ENCODE measurements around the gene PRKAG2. TPM values are rescaled to one million over a fixed set of nuclear protein-coding genes. Genes with fewer than 3 reads are reported as not detected.

PRKAG2 gene
- total RNA-seq, 2 donors from 2014 or later: 41.3 to 51.8 TPM

GRCh38 chr7:151812967-151813366, 63.9 kb downstream of the PRKAG2 start:
- peak overlapping the region; percentile 47 for H3K27ac Mint-ChIP-seq
- H3K4me1 Mint-ChIP-seq: peaks cover 27% of the 10 kb centered on the region
- H3K9me3 ChIP-seq (ENCODE audit: control insufficient read depth, low read length, poor library complexity, severe bottlenecking): no peaks in the 10 kb centered on the region
- DNase-seq (no peak), ATAC-seq (no peak)
- H3K36me3 Mint-ChIP-seq (ENCODE audit: low read depth): no peaks in the 10 kb centered on the region
- H3K27me3 Mint-ChIP-seq: no peaks in the 10 kb centered on the region
- no peak overlapping the region for H3K4me3 Mint-ChIP-seq

- DNase-seq (no peak), ATAC-seq (no peak)
- Mint-ChIP-seq H3K4me3 (no peak overlapping the region), H3K27ac (no peak overlapping the region), H3K27me3 (no peaks in the 10 kb centered on the region), H3K4me1 (peaks cover 24% of the 10 kb centered on the region), H3K36me3 (ENCODE audit: low read depth) (no peaks in the 10 kb centered on the region)
- no peaks in the 10 kb centered on the region for H3K9me3 ChIP-seq (ENCODE audit: control insufficient read depth, low read length, poor library complexity, severe bottlenecking)
These were observed 66.3 kb downstream of the PRKAG2 start for GRCh38 chr7:151810441-151811232.

GRCh38 chr7:151809864-151810170, 67.1 kb downstream of the PRKAG2 start:
- DNase-seq: no peak
- peaks cover 19% of the 10 kb centered on the region for H3K4me1 Mint-ChIP-seq
- H3K4me3 Mint-ChIP-seq: no peak overlapping the region

GRCh38 chr7:151809146-151809863, 67.6 kb downstream of the PRKAG2 start:
- Mint-ChIP-seq H3K27ac (no peak overlapping the region), H3K4me3 (no peak overlapping the region), H3K27me3 (no peaks in the 10 kb centered on the region), H3K36me3 (ENCODE audit: low read depth) (peaks cover 2% of the 10 kb centered on the region), H3K4me1 (peaks cover 19% of the 10 kb centered on the region)
- DNase-seq (no peak), ATAC-seq (no peak)
- H3K9me3 ChIP-seq (ENCODE audit: control insufficient read depth, low read length, poor library complexity, severe bottlenecking): no peaks in the 10 kb centered on the region

More at GRCh38 chr7:151809864-151810170, 67.1 kb downstream of the PRKAG2 start:
- Mint-ChIP-seq H3K27ac (no peak overlapping the region), H3K27me3 (no peaks in the 10 kb centered on the region), H3K36me3 (ENCODE audit: low read depth) (peaks cover 2% of the 10 kb centered on the region)
- ATAC-seq: no peak
- H3K9me3 ChIP-seq (ENCODE audit: control insufficient read depth, low read length, poor library complexity, severe bottlenecking): no peaks in the 10 kb centered on the region

- Mint-ChIP-seq H3K27me3 (no peaks in the 10 kb centered on the region), H3K27ac (peak overlapping the region; percentile 39), H3K4me1 (peaks cover 13% of the 10 kb centered on the region), H3K36me3 (ENCODE audit: low read depth) (peaks cover 2% of the 10 kb centered on the region), H3K4me3 (no peak overlapping the region)
- no peaks in the 10 kb centered on the region for H3K9me3 ChIP-seq (ENCODE audit: control insufficient read depth, low read length, poor library complexity, severe bottlenecking)
- ATAC-seq (no peak), DNase-seq (no peak)
These were observed 68.3 kb downstream of the PRKAG2 start for GRCh38 chr7:151808400-151809145.

GRCh38 chr7:151807846-151808245, 69.1 kb downstream of the PRKAG2 start:
- Mint-ChIP-seq H3K4me1 (peaks cover 10% of the 10 kb centered on the region), H3K27ac (peak overlapping the region; percentile 39), H3K4me3 (no peak overlapping the region), H3K36me3 (ENCODE audit: low read depth) (peaks cover 2% of the 10 kb centered on the region), H3K27me3 (no peaks in the 10 kb centered on the region)
- no peak for DNase-seq
- ATAC-seq: no peak
- H3K9me3 ChIP-seq (ENCODE audit: control insufficient read depth, low read length, poor library complexity, severe bottlenecking): no peaks in the 10 kb centered on the region

- Mint-ChIP-seq H3K27me3 (no peaks in the 10 kb centered on the region), H3K4me1 (peaks cover 11% of the 10 kb centered on the region), H3K4me3 (no peak overlapping the region), H3K36me3 (ENCODE audit: low read depth) (peaks cover 2% of the 10 kb centered on the region), H3K27ac (peak overlapping the region; percentile 39)
- DNase-seq (no peak), ATAC-seq (no peak)
- H3K9me3 ChIP-seq (ENCODE audit: control insufficient read depth, low read length, poor library complexity, severe bottlenecking): no peaks in the 10 kb centered on the region
These were observed 69.8 kb downstream of the PRKAG2 start for GRCh38 chr7:151806952-151807775.

GRCh38 chr7:151806204-151806603, 70.7 kb downstream of the PRKAG2 start:
- H3K4me1 Mint-ChIP-seq: peaks cover 10% of the 10 kb centered on the region
- no peak overlapping the region for H3K27ac Mint-ChIP-seq
- H3K4me3 Mint-ChIP-seq: no peak overlapping the region
- H3K27me3 Mint-ChIP-seq: no peaks in the 10 kb centered on the region
- peaks cover 2% of the 10 kb centered on the region for H3K36me3 Mint-ChIP-seq (ENCODE audit: low read depth)
- H3K9me3 ChIP-seq (ENCODE audit: control insufficient read depth, low read length, poor library complexity, severe bottlenecking): no peaks in the 10 kb centered on the region
- ATAC-seq (no peak), DNase-seq (no peak)

- Mint-ChIP-seq H3K4me1 (peaks cover 8% of the 10 kb centered on the region), H3K27me3 (no peaks in the 10 kb centered on the region), H3K36me3 (ENCODE audit: low read depth) (peaks cover 2% of the 10 kb centered on the region), H3K4me3 (no peak overlapping the region), H3K27ac (no peak overlapping the region)
- DNase-seq: no peak
- no peak for ATAC-seq
- H3K9me3 ChIP-seq (ENCODE audit: control insufficient read depth, low read length, poor library complexity, severe bottlenecking): no peaks in the 10 kb centered on the region
These were observed 71.7 kb downstream of the PRKAG2 start for GRCh38 chr7:151805191-151805590.

- Mint-ChIP-seq H3K36me3 (ENCODE audit: low read depth) (peaks cover 2% of the 10 kb centered on the region), H3K4me3 (no peak overlapping the region), H3K27me3 (no peaks in the 10 kb centered on the region), H3K4me1 (peaks cover 8% of the 10 kb centered on the region), H3K27ac (no peak overlapping the region)
- H3K9me3 ChIP-seq (ENCODE audit: control insufficient read depth, low read length, poor library complexity, severe bottlenecking): no peaks in the 10 kb centered on the region
- ATAC-seq: no peak
- DNase-seq: no peak
These were observed 72.2 kb downstream of the PRKAG2 start for GRCh38 chr7:151804756-151805155.

GRCh38 chr7:151803841-151804240, 73.1 kb downstream of the PRKAG2 start:
- Mint-ChIP-seq H3K27ac (no peak overlapping the region), H3K4me3 (no peak overlapping the region), H3K4me1 (peaks cover 8% of the 10 kb centered on the region), H3K27me3 (no peaks in the 10 kb centered on the region), H3K36me3 (ENCODE audit: low read depth) (peaks cover 2% of the 10 kb centered on the region)
- H3K9me3 ChIP-seq (ENCODE audit: control insufficient read depth, low read length, poor library complexity, severe bottlenecking): no peaks in the 10 kb centered on the region
- no peak for ATAC-seq
- no peak for DNase-seq

GRCh38 chr7:151802469-151802846, 74.5 kb downstream of the PRKAG2 start:
- Mint-ChIP-seq H3K4me1 (peaks cover 12% of the 10 kb centered on the region), H3K27me3 (no peaks in the 10 kb centered on the region), H3K36me3 (ENCODE audit: low read depth) (peaks cover 2% of the 10 kb centered on the region)

More at GRCh38 chr7:151802469-151802846, 74.5 kb downstream of the PRKAG2 start:
- H3K27ac Mint-ChIP-seq: no peak overlapping the region
- no peaks in the 10 kb centered on the region for H3K9me3 ChIP-seq (ENCODE audit: control insufficient read depth, low read length, poor library complexity, severe bottlenecking)
- no peak overlapping the region for H3K4me3 Mint-ChIP-seq
- ATAC-seq: no peak
- no peak for DNase-seq

Data from T-helper 17 cell (primary cell).